ENCODE data around the gene ACTR1B. TPM values are rescaled to one million over a fixed set of nuclear protein-coding genes. Genes with fewer than 3 reads are reported as not detected.
"Not testable (repeated sequence)": the region's sequence is repeated elsewhere in the genome, so short reads cannot be mapped to it uniquely, and the experiment has no call there.

ACTR1B gene
- polyA plus RNA-seq, 1 of the 3 experiments (the other 2 are of a cell fraction), result 51.5 TPM

DNA sequence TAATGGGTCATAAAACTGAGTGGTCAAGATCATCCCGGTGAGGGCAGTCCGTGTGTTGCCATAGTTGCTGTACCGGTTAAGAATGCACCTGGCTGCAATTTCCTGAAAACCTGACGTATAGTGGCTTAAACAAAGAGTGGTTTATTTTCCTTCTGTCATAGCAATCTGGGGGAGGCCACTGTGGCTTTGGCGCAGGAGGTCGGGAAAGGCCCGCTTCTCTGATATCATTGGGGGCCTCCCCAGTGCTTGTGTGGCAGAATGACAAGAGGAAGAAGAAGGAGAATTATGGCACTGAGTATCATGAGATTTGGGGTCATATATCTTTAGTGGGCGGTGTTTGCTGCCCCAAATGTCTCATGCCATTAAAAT lies 10.1 kb upstream of the ACTR1B start:
- H3K36me3 ChIP-seq (replicated peaks in 1 of 2; ENCODE audit: control insufficient read depth in 1 of 2, insufficient read depth in 2 of 2, low read length in 1 of 2), result no peaks in the 10 kb centered on the region
- H2AFZ ChIP-seq (ENCODE audit: low read depth), result no peak overlapping the region
- H3K4me3 ChIP-seq (ENCODE audit: low read depth in 2 of 2, low read length in 1 of 2), result no peak overlapping the region
- H3K9me2 ChIP-seq, result no peaks in the 10 kb centered on the region
- no peaks in the 10 kb centered on the region for H3K27me3 ChIP-seq (ENCODE audit: insufficient read depth)
- no peaks in the 10 kb centered on the region for H3K79me2 ChIP-seq (ENCODE audit: insufficient read depth)
- no peaks in the 10 kb centered on the region for H3K4me1 ChIP-seq (ENCODE audit: control insufficient read depth in 1 of 2, insufficient read depth in 2 of 2, low read depth in 1 of 2, low read length in 1 of 2)
- no peak for DNase-seq
- POLR2A ChIA-PET, result no interaction called here
- no peaks in the 10 kb centered on the region for H3K9me3 ChIP-seq
- H3K9ac ChIP-seq, result no peak overlapping the region
- no peak overlapping the region for H3K4me2 ChIP-seq
- no peaks in the 10 kb centered on the region for H4K20me1 ChIP-seq (ENCODE audit: insufficient read depth)
- TF ChIP-seq ELF1 (IDR thresholded peaks at IDR 0.05) (no peak), TCF12 (IDR thresholded peaks at IDR 0.05) (no peak), MEF2A (IDR thresholded peaks at IDR 0.05; ENCODE audit: borderline replicate concordance, low read depth) (no peak), NRF1 (IDR thresholded peaks at IDR 0.05; ENCODE audit: low read depth, low read length) (no peak), MAX (IDR thresholded peaks at IDR 0.05; ENCODE audit: low read depth) (no peak), SIN3A (IDR thresholded peaks at IDR 0.05; ENCODE audit: borderline replicate concordance, low read depth, low read length) (no peak), JUND (IDR thresholded peaks at IDR 0.05) (no peak), RAD21 (IDR thresholded peaks at IDR 0.05; ENCODE audit: low read length) (no peak), REST (IDR thresholded peaks at IDR 0.05; ENCODE audit: low read depth, low read length) (no peak)
- WGBS (ENCODE audit: low lambda C conversion rate), result 88% methylated on average over 8 of the region's 8 CpGs
- H3F3A ChIP-seq (replicated peaks; ENCODE audit: insufficient read depth), result no peaks in the 10 kb centered on the region
- no peak overlapping the region for H3K27ac ChIP-seq (ENCODE audit: low read depth in 2 of 2, low read length in 1 of 2)
- CTCF ChIA-PET, result interaction anchor here (1.5 kb wide), 1 partner anchor 10 kb away, joined by 5 read pairs; the partner anchor contains the start of gene ACTR1B

GRCh38 chr2:97673182-97673914 lies 9.5 kb upstream of the ACTR1B start:
- Histone ChIP-seq H3K36me3 (replicated peaks in 1 of 2; ENCODE audit: control insufficient read depth in 1 of 2, insufficient read depth in 2 of 2, low read length in 1 of 2) (no peaks in the 10 kb centered on the region), H3K9ac (no peak overlapping the region), H3K9me2 (no peaks in the 10 kb centered on the region), H3K27ac (ENCODE audit: low read depth in 2 of 2, low read length in 1 of 2) (no peak overlapping the region), H2AFZ (ENCODE audit: low read depth) (no peak overlapping the region), H3K9me3 (no peaks in the 10 kb centered on the region), H4K20me1 (ENCODE audit: insufficient read depth) (no peaks in the 10 kb centered on the region), H3K27me3 (ENCODE audit: insufficient read depth) (no peaks in the 10 kb centered on the region), H3K79me2 (ENCODE audit: insufficient read depth) (no peaks in the 10 kb centered on the region), H3K4me1 (ENCODE audit: control insufficient read depth in 1 of 2, insufficient read depth in 2 of 2, low read depth in 1 of 2, low read length in 1 of 2) (no peaks in the 10 kb centered on the region), H3K4me3 (ENCODE audit: low read depth in 2 of 2, low read length in 1 of 2) (no peak overlapping the region), H3K4me2 (no peak overlapping the region), H3F3A (replicated peaks; ENCODE audit: insufficient read depth) (no peaks in the 10 kb centered on the region)
- ChIA-PET POLR2A (no interaction called here), CTCF (interaction anchor here (1.2 to 1.5 kb wide), 2 partner anchors 9 to 82 kb away, joined by 5 read pairs; partner anchors contain the start of gene ACTR1B)
- TF ChIP-seq SMC3 (IDR thresholded peaks at IDR 0.05; ENCODE audit: low read depth, low read length) (no peak), TCF12 (IDR thresholded peaks at IDR 0.05) (no peak), RXRA (IDR thresholded peaks at IDR 0.05; ENCODE audit: borderline replicate concordance, low read depth) (no peak), NRF1 (IDR thresholded peaks at IDR 0.05; ENCODE audit: low read depth, low read length) (no peak), SIN3A (IDR thresholded peaks at IDR 0.05; ENCODE audit: borderline replicate concordance, low read depth, low read length) (no peak), TEAD4 (IDR thresholded peaks at IDR 0.05; ENCODE audit: borderline replicate concordance, insufficient read depth) (no peak), MEF2A (IDR thresholded peaks at IDR 0.05; ENCODE audit: borderline replicate concordance, low read depth) (no peak), NFIC (IDR thresholded peaks at IDR 0.05; ENCODE audit: borderline replicate concordance) (no peak), FOSL2 (IDR thresholded peaks at IDR 0.05; ENCODE audit: borderline replicate concordance, low read depth) (no peak), RFX5 (IDR thresholded peaks at IDR 0.05; ENCODE audit: low read length) (no peak), YY1 (IDR thresholded peaks at IDR 0.05; ENCODE audit: low read depth) (no peak)
- TF ChIP-seq, protein P1, sequence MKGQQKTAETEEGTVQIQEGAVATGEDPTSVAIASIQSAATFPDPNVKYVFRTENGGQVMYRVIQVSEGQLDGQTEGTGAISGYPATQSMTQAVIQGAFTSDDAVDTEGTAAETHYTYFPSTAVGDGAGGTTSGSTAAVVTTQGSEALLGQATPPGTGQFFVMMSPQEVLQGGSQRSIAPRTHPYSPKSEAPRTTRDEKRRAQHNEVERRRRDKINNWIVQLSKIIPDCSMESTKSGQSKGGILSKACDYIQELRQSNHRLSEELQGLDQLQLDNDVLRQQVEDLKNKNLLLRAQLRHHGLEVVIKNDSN (IDR thresholded peaks at IDR 0.05; ENCODE audit: borderline replicate concordance, low read depth), result no peak
- 88% methylated on average over 9 of the region's 9 CpGs for WGBS (ENCODE audit: low lambda C conversion rate)
- no peak for DNase-seq

GRCh38 chr2:97672606-97673140 lies 8.8 kb upstream of the ACTR1B start:
- H3K9ac ChIP-seq; H3K9me2 ChIP-seq; H4K20me1 ChIP-seq (ENCODE audit: insufficient read depth); H3K9me3 ChIP-seq; H3K4me1 ChIP-seq (ENCODE audit: control insufficient read depth in 1 of 2, insufficient read depth in 2 of 2, low read depth in 1 of 2, low read length in 1 of 2); H3K79me2 ChIP-seq (ENCODE audit: insufficient read depth); H3K36me3 ChIP-seq (replicated peaks in 1 of 2; ENCODE audit: control insufficient read depth in 1 of 2, insufficient read depth in 2 of 2, low read length in 1 of 2); H2AFZ ChIP-seq (ENCODE audit: low read depth); H3K4me2 ChIP-seq; H3F3A ChIP-seq (replicated peaks; ENCODE audit: insufficient read depth); H3K4me3 ChIP-seq (ENCODE audit: low read depth in 2 of 2, low read length in 1 of 2); DNase-seq; H3K27ac ChIP-seq (ENCODE audit: low read depth in 2 of 2, low read length in 1 of 2); POLR2A ChIA-PET; H3K27me3 ChIP-seq (ENCODE audit: insufficient read depth): not testable (repeated sequence)
- 92% methylated on average over 3 of the region's 6 CpGs for WGBS (ENCODE audit: low lambda C conversion rate)
- CTCF ChIA-PET, result interaction anchor here (1.2 to 1.5 kb wide), 2 partner anchors 9 to 82 kb away, joined by 5 read pairs; partner anchors contain the start of gene ACTR1B
